Activated T-cell treated with anti-CD3 and anti-CD28 coated beads for 4 hours (primary cell): ENCODE results near the gene CAMTA1.

ENCODE experiments used
- DNase-seq: peaks from one replicate; pipeline ENCODE4 v3.0.0-alpha.2; 2020

Gene CAMTA1

DNA sequence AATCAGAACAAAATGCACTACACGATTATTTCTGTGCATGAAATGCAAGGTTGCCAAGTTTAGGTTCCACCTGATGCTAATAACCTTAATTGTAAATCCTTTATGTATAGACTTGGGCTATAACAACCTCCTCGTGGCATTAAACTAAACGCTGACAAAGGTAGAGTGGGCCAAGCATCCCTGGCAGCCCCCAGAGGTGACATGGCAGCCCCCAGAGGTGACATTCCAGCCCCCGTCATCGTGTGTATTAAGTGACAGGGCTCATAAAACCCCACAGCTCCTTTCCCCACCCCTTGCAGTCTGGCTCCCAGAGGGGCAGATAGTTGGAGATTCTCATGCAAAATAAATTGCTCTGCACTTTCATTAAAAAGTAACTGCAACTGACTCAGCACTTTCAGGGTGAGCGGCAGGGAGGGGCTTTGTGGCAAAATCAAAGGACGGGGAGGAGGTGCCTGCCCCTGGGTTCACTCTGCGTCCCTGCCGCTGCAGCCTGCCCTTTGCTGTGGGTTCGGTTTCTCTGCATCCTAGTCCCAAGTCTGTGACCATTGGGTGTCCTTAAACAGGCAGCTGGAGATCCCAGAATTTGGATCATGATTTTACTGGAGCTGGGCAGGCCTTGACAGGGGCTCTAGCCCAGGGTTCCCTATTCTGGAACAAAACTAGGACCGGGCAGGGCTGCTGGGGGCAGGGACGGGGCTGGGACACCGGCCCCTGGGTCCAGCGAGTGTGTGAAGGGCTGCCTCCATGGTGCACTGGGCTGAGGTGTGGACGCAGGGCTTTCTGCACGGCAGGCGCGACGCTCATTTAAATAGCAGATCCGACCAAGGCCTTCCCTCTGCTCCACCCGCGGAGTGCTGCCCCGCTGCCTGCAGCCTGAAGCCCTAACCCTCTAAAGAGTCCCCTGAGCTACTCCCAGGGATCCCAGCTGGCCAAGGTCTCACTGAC is 751.0 kb downstream of the CAMTA1 start:
- DNase-seq: no peak

DNA sequence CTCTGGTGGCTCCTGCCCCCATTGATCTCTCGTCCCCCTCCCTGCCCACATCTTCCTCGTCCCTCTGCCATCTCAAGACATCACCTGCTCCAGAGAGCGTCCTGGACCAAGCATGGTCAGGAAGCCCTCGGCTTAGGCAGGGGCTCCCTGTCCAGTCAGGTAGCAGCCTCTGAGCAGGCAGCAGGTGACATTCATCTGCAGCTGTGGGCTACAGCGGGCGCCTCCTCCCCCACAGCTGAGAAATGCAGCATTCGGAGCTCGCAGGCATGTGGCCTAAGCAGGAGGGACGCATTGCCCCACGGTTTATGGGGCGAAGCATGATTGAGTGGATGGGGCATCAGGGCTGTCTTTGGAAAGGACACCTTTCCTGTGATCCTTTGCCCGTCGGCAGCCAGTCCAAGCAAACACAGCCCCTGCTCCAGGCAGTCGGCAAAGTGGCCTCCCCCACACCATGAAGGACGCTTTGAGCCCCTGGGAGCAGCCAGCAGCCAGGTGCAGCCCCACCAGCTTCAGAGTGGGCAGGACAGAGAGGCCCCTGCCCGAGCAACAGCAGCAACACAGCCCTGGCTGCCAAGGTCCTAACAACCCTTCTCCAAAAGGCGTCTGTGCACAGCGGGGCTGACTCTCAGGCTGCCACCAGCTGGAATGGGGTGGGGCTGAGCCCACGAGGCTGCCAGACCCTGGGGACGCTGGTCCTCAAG is 751.8 kb downstream of the CAMTA1 start:
- no peak for DNase-seq

DNA sequence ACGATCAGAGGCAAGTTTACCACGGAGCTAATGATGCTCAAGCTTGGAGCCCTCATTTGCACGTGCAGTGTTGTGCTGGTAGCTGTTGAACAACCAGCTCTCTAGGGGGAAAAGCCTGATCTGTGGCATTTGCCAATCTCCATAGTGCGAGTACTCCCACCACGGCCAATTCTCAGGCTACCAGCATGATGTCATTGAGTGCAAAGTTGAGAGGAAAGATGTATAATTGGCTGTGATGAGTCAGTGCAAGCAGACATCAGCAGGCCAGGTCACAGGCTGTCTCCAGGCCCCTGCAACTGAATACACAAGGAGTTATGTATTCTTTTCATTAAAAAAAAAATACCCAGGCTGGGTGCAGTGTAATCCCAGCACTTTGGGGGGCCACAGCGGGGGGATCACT is 752.8 kb downstream of the CAMTA1 start:
- no peak for DNase-seq

DNA sequence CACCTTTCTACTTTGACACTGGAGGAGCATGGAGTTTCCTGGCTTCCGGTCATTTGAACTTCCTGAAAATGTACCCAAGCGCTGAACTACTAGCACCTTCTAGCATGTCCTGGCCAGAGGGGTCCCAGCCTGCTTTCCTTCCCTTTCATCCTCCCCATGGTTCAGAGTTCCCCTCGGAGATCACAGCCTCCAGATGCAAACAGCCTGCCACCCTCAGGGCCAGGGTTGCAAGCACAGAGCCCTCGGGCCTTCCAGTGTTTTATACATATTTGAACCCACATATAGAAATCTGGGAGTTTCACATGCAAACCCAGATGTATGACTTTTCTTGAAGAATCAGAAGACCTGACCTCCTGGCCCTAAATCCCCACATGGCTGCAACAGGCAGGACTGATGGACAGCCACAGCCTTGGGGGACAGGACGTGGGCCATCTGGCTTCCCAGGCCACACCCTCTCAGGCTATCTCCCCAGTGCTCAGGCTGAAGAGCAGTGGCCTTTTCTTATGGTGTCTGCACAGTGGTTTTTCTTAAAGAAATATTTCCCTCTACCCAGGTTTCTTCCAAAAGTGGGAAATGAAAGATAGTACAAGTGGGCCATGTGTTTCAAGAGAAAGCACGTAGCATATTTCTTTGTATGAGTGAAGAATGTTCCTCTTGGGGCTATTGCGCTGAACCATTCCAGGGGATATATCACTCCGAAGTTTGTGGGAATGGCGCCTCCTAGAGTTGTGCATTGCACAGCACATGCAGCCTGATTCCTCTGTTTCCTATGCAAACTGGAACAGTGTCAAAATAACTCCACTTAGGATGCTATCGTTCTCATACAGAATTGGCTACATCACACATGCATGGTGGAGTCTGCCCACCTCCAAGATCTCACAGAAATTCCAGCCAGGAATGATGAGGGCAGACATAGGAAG is 753.9 kb downstream of the CAMTA1 start:
- no peak for DNase-seq

DNA sequence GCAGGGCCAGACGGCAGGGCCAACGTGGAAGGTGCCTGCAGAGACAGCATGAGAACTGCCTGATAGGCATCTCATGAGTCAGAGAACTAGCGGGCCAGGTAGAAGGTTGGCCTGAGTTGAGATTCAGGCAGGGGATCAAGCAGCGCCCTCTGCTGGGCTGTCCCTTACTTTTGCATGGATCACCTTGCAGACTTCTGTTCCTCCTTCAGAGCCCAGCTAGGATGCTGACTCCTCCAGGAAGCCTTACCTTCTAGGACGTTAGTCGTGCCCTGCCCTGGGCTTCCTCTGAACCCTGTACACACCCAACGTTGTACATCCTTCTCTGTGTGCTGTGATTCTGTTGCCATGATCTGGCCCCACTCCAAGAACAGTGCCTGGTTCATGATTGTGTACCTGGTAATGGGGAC is 754.5 kb downstream of the CAMTA1 start:
- no peak for DNase-seq

DNA sequence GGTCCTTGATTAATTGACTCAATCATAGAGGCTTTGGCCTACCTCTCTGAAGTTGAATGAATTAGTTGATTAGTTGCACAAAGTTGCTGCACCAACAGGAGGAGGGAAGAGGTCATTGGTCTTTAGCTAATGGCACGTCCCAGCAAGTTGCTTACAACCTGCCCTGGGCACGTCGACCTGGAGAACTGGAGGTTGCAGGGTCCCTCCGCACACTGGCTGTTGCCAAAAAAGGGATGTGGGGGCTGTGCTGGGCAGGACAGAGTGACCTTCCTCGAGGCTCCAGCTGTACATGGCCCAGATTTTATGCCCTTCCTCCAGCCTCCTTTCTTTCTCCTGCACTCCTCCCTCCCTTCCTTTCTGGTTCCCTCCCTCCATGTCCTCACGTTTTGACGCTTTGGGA is 755.6 kb downstream of the CAMTA1 start:
- DNase-seq: no peak

DNA sequence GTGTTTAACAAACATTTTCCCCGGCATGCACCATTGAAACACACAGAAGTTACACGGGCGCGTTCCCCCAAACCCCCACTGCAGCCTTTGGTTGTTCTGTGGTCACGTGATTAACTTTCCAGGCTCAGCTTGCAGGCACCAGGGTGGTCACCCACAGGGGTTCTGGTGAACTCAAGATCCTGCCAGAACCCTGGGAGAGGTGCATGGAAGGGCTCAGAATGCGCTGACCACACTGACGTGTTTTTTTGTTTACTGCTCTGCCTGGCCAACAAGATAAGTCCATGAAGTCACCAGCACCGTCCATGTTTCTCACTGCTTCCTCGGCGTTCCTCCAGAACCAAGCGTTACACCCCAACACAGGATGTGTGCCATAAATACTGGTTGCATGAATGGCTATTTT is 756.4 kb downstream of the CAMTA1 start:
- DNase-seq: no peak

DNA sequence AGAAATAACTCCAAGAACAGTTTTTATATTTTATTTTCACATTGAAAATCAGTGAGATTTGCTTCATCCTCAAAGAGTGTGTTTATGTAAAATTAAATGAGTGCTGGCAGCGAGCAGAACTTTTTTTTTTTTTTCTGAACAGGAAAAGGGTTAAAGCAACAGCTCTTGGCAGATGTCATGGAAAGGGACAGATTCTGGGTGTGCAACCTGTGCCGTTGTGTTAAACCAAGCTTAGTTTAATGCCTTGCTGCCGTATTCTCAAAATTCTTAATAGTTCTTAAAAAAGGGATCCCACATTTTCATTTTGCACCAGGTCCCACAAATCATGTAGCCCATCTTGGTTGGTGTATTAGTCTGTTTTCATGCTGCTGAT is 758.5 kb downstream of the CAMTA1 start:
- no peak for DNase-seq

DNA sequence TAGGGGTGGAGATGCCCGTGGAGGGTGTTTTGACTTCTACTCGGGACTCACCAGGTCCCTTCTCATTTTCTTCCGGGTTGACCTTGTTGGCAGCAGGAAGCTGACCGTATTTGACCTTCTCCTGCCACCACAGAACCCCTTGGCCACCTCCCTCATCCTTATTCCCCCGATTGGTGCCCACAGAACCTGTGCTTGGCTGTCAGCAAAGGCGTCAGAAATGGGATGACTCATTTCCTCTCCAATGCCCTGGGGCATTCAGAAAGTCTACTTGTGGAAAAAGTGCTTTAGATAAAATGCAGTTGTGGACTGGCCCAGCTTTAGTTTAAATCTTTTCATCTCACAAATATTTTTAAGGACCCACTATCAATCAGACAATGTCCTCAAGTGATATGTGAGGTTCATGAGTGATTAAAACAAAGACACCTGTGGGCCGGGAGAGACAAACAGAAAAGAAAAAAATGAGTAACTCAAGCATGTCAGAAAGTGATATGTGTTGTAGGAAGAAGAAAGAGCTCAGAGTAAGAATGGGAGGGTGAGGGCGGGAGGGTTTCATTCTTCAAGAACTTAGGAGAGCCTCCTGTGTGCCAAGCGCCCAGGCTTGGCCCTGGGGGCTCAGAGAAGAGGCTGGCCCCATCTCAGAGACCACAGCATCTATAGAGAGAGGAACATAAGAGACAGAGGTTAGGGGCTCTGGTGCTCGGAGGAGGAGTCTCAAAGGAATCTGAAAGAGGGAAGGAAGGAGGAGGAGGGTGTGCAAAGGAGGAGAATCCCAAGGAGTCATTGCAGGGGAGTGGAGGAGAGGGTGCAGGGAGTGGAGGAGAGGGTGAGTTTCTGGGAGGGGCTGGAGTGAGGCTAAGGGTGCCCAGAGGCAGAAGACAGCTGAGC is 764.3 kb downstream of the CAMTA1 start:
- DNase-seq: no peak

DNA sequence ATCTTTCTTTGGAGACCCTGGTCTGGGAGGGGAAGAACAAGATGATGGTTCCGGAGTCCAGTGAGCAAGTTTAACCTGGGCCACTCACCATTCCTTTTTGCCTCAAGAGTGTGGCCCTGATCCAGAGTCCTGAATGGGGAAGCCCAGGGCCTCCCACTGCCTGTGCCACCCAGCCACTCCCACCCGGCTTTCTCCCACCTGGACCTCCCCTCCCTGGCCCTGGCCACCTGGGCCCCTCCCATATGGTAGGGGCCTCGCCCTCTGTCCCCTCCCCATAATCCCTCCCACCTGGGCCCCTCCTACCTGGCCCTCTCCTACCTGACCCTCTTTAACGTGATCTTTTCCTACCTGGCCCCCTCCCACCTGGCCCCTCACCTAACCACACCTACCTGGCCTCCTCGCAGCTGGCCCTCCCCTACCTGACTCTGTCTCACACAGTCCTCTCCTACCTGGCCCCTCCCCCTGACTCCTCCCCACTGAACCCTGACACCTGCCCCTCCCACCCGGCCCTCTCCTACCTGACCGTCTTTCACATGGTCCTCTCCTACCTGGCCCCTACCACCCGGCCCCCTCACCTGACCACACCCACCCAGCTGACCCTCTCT is 765.1 kb downstream of the CAMTA1 start:
- no peak for DNase-seq

DNA sequence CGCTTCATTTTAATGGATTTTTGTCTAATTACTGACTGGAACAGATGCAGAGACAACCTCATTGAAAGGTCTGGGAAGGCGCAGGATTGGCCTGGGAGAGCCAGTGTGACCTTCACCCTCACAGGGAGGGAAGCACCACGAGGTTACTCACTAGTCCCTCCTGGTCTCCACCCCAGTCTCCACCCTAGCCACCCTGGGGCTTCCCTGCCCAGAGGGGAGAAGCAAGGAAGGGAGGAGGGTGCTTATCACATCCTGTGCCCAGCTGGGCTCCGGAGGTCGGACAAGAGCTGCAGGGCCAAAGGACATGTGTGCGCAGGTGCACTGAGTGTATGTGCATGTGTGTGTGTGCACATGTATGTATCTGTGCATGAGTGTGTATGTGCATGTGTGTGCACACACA is 765.7 kb downstream of the CAMTA1 start:
- DNase-seq: no peak

DNA sequence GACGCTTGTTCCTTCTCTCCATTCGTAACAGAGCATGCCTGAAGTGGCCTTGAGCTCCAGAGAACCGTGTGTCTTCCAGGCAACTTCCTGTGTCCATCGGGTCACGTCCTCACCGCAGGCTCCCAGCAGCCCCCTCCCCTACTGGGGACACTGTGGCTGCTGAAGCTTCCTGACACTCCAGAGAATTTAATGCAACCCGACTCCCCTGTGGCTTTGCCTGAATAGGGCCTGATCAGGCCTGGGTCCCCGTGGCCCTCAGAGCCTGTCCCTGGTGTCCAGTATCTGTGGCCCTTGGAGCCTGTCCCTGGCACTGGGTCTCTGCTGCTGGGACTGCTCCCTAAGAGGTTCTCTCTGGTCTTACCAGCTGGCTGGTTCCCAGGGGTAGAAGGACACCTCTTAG is 766.2 kb downstream of the CAMTA1 start:
- no peak for DNase-seq

DNA sequence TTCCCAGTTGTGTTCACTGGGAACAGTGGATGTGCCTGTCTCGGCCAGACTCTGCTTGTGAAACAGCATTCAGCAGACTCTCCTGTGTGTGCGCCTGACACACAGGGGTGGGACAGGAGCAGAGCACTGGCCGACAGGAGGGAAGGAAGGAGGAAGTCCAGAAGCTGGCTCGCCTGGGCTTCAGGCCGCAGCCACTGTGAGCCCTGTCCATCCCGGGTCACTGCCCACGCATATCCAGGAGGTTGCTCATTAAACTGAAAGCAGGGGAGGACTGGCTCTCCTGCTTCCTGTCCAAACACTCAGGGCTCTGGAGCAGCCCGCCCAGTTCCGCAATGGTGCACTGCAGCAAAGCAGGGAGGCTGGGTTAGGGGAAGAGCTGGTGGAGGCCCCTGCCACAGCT is 767.1 kb downstream of the CAMTA1 start:
- no peak for DNase-seq

DNA sequence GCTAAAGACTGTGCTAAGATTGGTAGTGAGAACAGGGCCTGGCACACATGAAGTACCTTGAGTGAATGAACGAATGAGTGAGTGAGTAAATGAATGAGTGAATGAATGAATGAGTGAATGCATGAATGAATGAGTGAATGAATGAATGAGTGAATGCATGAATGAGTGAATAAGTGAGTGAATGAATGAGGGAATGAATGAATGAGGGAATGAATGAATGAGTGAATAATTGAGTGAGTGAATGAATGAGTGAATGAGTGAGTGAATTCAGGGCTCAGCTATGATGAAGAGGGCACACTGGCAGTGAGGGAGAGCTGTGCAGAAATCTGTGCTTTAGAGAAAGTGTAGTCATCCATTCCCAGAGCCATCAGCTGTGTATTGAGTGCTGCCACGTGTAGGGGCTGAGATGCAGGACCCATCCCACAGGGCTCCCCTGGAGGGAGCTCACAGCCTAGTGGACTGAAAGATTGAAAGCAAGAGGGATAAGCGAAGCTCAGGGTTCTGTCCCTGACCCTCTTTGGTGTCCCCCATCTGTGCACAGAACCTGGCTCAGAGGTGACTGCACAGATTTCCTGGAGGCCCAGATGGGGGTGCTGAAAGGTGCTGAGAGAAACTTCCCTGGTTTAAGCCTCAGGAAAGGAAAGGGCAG is 767.9 kb downstream of the CAMTA1 start:
- DNase-seq: no peak

DNA sequence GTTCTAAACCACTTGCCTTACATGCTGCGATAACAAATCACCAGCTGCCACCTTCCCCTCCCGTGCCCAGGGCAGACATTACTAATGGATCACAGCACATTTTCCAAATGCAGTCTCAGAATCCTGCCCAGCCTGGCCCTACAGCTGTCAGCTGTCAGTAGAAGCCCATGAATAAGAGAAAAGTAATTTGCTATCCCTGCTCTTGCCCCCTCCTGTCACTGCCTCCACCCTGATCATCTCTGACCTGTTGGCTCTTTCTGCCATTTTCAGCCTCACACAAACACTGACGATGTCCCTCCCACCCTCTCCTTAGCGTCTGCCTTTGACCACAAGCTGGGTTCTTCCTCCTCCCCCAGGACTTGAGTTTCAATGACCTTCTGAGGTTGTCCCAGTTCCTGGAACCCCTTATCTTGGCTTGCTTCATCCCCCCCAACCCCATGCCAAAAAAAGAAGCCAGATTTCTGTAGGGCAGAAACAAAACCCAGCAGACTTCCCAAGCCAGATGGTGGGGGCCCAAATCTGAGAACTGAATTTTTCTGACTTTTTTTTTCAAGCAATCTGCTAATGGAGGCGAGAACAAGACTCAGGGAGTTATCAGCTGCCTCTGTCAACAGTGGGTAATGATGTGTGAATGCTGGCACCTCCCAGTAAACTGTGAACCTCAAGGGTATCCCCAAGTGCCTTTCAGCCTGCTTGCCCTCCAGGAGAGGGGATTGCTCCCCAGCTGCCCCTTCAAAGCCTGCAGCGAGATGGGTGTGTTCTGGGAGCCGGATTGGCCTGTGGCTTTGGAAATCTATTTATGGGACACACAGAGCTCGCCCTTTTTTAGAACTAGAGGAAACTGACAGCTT is 769.4 kb downstream of the CAMTA1 start:
- DNase-seq: no peak

DNA sequence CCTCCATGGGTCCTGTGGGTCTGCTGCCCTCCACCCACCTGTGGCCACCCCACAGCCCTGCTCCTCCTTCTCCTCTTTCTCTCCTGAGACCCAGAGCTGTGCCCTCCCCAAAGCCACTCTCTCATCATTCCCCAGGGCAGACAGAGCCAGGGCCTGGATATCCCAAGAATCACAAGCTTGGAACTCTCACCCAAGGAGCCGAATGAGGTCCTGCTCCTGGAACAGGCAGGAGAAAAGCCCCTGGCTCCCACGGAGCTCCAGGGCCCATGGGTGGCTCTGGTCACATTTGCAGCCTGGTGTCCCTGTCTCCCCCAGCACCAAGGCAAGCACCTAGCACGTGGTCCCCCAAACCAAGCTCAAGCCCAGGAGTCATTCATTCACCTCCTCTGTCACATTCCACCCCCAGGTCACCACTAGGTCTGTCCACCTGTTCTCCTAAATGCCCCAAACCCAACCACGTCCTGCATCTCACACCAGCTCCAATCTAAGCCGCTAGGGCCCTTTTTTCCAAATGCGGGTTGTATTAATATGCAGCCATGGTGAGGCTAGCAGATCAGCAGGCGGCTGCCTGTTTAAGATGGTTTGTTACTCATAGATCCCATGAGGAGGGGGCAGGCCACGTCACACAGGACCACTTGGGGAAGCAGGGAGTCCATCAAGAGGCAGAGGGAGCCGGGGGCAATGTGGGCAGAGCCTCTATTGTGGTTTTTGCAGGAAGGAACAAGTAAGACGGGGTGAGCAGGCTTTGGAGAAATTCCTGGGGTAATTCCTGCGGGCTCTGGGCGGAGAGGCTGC is 770.3 kb downstream of the CAMTA1 start:
- no peak for DNase-seq

DNA sequence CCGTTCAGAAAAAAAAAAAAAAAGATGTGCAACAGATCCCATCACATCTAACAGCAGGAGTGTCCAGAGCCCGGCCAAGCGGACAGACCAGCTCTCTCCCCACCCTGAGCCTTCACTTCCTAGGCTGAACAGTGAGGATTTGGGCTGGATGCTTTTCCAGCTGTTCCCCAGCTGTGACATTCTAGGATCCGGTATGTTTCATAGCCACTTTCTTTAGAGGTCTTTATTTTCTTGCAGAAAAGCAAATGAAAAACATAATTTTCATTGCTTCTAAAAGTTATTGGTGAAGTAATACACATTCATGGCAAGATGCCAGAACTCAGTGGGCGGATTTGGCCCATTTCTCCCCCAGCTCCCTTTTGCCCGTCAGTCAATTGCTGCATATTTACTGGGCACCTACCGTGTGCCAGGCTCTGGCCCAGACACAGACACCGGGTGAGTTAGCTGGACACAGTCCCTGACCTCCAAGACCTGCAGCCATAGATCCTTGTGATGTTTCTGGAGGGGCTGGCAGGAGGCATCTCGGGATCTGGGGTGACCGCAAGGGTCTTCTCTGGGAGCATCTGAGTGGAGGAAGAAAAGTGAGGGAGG is 772.1 kb downstream of the CAMTA1 start:
- no peak for DNase-seq

DNA sequence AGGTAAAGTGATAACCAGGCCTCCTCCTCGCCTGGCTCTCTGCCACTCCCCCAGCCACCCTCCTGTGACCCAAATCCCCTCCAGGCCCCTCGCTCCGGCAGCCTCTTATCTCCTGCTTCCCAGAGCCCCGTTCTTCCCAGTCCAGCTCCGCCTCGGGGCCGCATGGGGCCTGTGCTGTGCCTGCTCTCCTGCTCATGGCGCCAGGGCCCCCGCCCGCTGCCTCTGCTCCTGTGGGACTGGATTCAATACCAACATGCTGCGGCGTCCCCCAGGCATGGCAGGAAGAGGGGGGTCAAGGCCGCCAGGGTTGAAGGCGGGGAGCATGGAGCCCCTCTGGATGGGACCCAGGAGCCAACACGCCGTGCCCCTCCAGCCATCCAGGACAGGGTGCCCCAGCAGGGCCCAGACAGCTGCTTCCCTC is 772.8 kb downstream of the CAMTA1 start:
- no peak for DNase-seq

DNA sequence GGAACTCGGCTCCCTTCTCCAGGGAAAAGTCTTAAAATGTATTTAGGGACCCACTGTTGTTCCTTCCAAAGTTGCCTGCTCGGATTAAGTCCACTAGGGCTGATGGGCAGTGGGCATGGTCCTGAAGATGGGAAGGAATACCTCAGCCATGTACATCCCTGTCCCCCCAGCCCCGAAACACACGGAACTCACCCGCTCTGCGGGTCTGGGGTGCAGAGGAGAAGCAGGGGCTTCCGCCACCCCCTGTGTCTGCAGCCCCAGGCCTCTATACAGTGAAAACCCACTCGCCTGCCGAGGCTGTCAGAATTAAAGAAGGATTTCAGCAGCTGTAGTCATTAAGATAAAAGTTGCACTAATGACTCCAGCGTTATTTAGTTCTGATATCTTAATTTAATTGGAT is 773.2 kb downstream of the CAMTA1 start:
- no peak for DNase-seq
